IMR-90 (cell line): ENCODE measurements around the gene SPTB. TPM values are rescaled to one million over a fixed set of nuclear protein-coding genes. Genes with fewer than 3 reads are reported as not detected.
A peak's percentile ranks its signal among the peaks of the same experiment; 100 is the strongest.

Source experiments
- ATAC-seq: fragments of 200-7000 bp; cut with Tn5 transposase; 2 replicates; pipeline ENCODE4 v1.9.1; 2020; ENCODE audit warnings: low read depth, mild to moderate bottlenecking, moderate library complexity
- BruUV-seq: library from RNA; stranded (reverse); fragments of 400-500 nt; replicated peaks from 2 replicates; lab custom pipeline; 2021; lab: Mats Ljungman, UMichigan
- CTCF ChIA-PET: fragments of 300-600 bp; formaldehyde crosslinking; extraction: SDS; loops from one replicate; lab custom pipeline; 2021; ENCODE audit warnings: antibody characterized with exemption; lab: Yijun Ruan, JAX
- POLR2A ChIA-PET: fragments of 300-600 bp; sonication (Branson Sonifier 250); formaldehyde crosslinking; loops from one replicate; lab custom pipeline; 2022; ENCODE audit warnings: antibody characterized with exemption; ENCODE audit not compliant: unreplicated experiment; lab: Charles Lee
- DNase-seq: peaks from one replicate; pipeline ENCODE4 v3.0.0; 2013
- H2AFZ ChIP-seq: replicated peaks from 2 replicates; pipeline ENCODE3; 2013; ENCODE audit warnings: low read length, mild to moderate bottlenecking; ENCODE audit not compliant: poor library complexity
- H2AK5ac ChIP-seq: 2 replicates; pipeline ENCODE4 v1.6.1; 2013; ENCODE audit warnings: low read depth, low read length, inconsistent platforms
- H2AK9ac ChIP-seq: replicated peaks from 2 replicates; pipeline ENCODE3; 2013; ENCODE audit warnings: mild to moderate bottlenecking, low read depth, low read length, moderate library complexity; ENCODE audit not compliant: poor library complexity
- H2BK120ac ChIP-seq: 2 replicates; pipeline ENCODE4 v1.6.1; 2013; ENCODE audit warnings: low read depth, low read length, inconsistent platforms
- H2BK15ac ChIP-seq: 3 replicates; pipeline ENCODE4 v1.6.1; 2013; ENCODE audit warnings: low read depth, low read length, inconsistent platforms
- H2BK20ac ChIP-seq: 2 replicates; pipeline ENCODE4 v1.6.1; 2013; ENCODE audit warnings: low read depth, mild to moderate bottlenecking, inconsistent platforms, low read length, moderate library complexity
- H2BK5ac ChIP-seq: 2 replicates; pipeline ENCODE4 v1.6.1; 2013; ENCODE audit warnings: mild to moderate bottlenecking, low read depth, low read length, inconsistent platforms; ENCODE audit not compliant: poor library complexity, severe bottlenecking
- H3K14ac ChIP-seq: replicated peaks from 2 replicates; pipeline ENCODE4 v1.6.1; 2013; ENCODE audit warnings: low read depth, low read length, inconsistent platforms
- H3K18ac ChIP-seq: 2 replicates; pipeline ENCODE4 v1.6.1; 2013; ENCODE audit warnings: low read depth, low read length, control low read depth
- H3K23ac ChIP-seq: 2 replicates; pipeline ENCODE4 v1.6.1; 2013; ENCODE audit warnings: low read depth, low read length, inconsistent platforms
- H3K27ac ChIP-seq: 2 replicates; pipeline ENCODE4 v1.5.1; 2013; ENCODE audit warnings: mild to moderate bottlenecking, control low read depth, low read length; ENCODE audit not compliant: insufficient read depth
- H3K27me3 ChIP-seq: 2 replicates; pipeline ENCODE4 v1.6.1; 2013; ENCODE audit warnings: low read length; ENCODE audit not compliant: control insufficient read depth, insufficient read depth
- H3K36me3 ChIP-seq: 2 replicates; pipeline ENCODE4 v1.6.1; 2013; ENCODE audit warnings: low read length, mixed read lengths; ENCODE audit not compliant: control insufficient read depth, insufficient read depth
- H3K4ac ChIP-seq: 2 replicates; pipeline ENCODE4 v1.6.1; 2013; ENCODE audit warnings: low read depth, low read length, inconsistent platforms
- H3K4me1 ChIP-seq: 2 replicates; pipeline ENCODE4 v1.6.1; 2013; ENCODE audit warnings: low read length, mixed read lengths; ENCODE audit not compliant: control insufficient read depth, insufficient read depth
- H3K4me2 ChIP-seq: 2 replicates; pipeline ENCODE4 v1.6.1; 2013; ENCODE audit warnings: low read depth, mild to moderate bottlenecking, control low read depth, low read length, moderate library complexity
- H3K4me3 ChIP-seq: 2 replicates; pipeline ENCODE4 v1.5.1; 2013; ENCODE audit warnings: low read depth, mild to moderate bottlenecking, control low read depth, low read length, moderate library complexity; ENCODE audit not compliant: insufficient read depth
- H3K56ac ChIP-seq: 2 replicates; pipeline ENCODE4 v1.6.1; 2013; ENCODE audit warnings: low read length, inconsistent platforms; ENCODE audit not compliant: insufficient read depth; ENCODE audit errors: extremely low read depth
- H3K79me1 ChIP-seq, 2 experiments: 2 replicates each; pipeline ENCODE4 v1.6.1; 2013; ENCODE audit warnings: low read length in 2 of 2, inconsistent platforms in 1 of 2, low read depth in 1 of 2
- H3K9ac ChIP-seq: 2 replicates; pipeline ENCODE4 v1.6.1; 2013; ENCODE audit warnings: low read depth, low read length, control low read depth
- H3K9me1 ChIP-seq: 2 replicates; pipeline ENCODE4 v1.6.1; 2013; ENCODE audit warnings: low read length, inconsistent platforms; ENCODE audit not compliant: insufficient read depth
- H3K9me3 ChIP-seq: 2 replicates; pipeline ENCODE4 v1.6.1; 2013; ENCODE audit warnings: low read length; ENCODE audit not compliant: control insufficient read depth, insufficient read depth
- H4K20me1 ChIP-seq: 2 replicates; pipeline ENCODE4 v1.6.1; 2013; ENCODE audit warnings: low read length, inconsistent platforms; ENCODE audit not compliant: insufficient read depth
- H4K5ac ChIP-seq: 2 replicates; pipeline ENCODE4 v1.6.1; 2013; ENCODE audit warnings: mild to moderate bottlenecking, low read depth, low read length, control low read depth
- H4K8ac ChIP-seq, 2 experiments: 2 replicates each; pipeline ENCODE4 v1.6.1; 2013; ENCODE audit warnings: low read depth in 2 of 2, low read length in 2 of 2, control low read depth in 1 of 2, inconsistent platforms in 1 of 2
- H4K91ac ChIP-seq: 2 replicates; pipeline ENCODE4 v1.6.1; 2013; ENCODE audit warnings: low read depth, low read length, inconsistent platforms; ENCODE audit not compliant: insufficient read depth
- CHD1 ChIP-seq: IDR thresholded peaks from 2 replicates; pipeline ENCODE4 v1.6.1; 2012; ENCODE audit warnings: low read depth, low read length, improper control_type of control experiment
- MAFK ChIP-seq: IDR thresholded peaks from 2 replicates; pipeline ENCODE4 v1.6.1; 2012; ENCODE audit warnings: low read depth, low read length, improper control_type of control experiment
- MAZ ChIP-seq: IDR thresholded peaks from 2 replicates; pipeline ENCODE4 v1.6.1; 2012; ENCODE audit warnings: low read depth, mild to moderate bottlenecking, low read length, improper control_type of control experiment, moderate library complexity, borderline replicate concordance
- RAD21 ChIP-seq: IDR thresholded peaks from 2 replicates; pipeline ENCODE4 v1.6.1; 2012; ENCODE audit warnings: low read length, improper control_type of control experiment
- SMC3 ChIP-seq: fragments of 150-350 bp; IDR thresholded peaks from 2 replicates; pipeline ENCODE4 v1.6.1; 2016; ENCODE audit warnings: low read depth, mild to moderate bottlenecking, antibody characterized with exemption, low read length, moderate library complexity
- WGBS, 2 experiments: methylation state at CpG; one replicate each; pipeline versions ENCODE4 v1.1.5 to v1.1.7; 2013; ENCODE audit warnings: missing lambda C conversion rate in 2 of 2; ENCODE audit not compliant: insufficient read length in 1 of 2; ENCODE audit errors: extremely low coverage in 2 of 2; 5-methylcytosine and 5-hydroxymethylcytosine counted together
- dilution Hi-C: fragments of 300-500 bp; cut with HindIII; formaldehyde crosslinking; loops from one replicate; pipeline ENCODE4 v1.14.3; 2018; ENCODE audit warnings: low sequenced_read_pairs; ENCODE audit not compliant: unreplicated experiment
- in situ Hi-C: fragments of 300-500 bp; cut with MboI; formaldehyde crosslinking; loops from 3 replicates; pipeline ENCODE4 v1.14.3; 2019; ENCODE audit warnings: low sequenced_read_pairs, inconsistent platforms, mixed read lengths
- intact Hi-C: fragments of 100-400 bp; cut with micrococcal nuclease; formaldehyde crosslinking; loops from 2 replicates; pipeline ENCODE4 v1.10.0; 2022
- polyA plus RNA-seq, 3 experiments: library from polyadenylated mRNA; depleted of rRNA; stranded (reverse); fragments of >200 nt; gene quantifications; 2 replicates each; pipeline ENCODE4 v1.2.3, GENCODE V29; 2012; ENCODE audit warnings: low replicate concordance in 1 of 3
- total RNA-seq: library from RNA; depleted of rRNA; stranded (reverse); fragments of >200 nt; gene quantifications from 2 replicates; pipeline ENCODE4 v1.2.3, GENCODE V29; 2012
- TF ChIP-seq, protein P1 (sequence below): conservative IDR thresholded peaks from 2 replicates; pipeline ENCODE4 v1.5.1; 2012; ENCODE audit warnings: mild to moderate bottlenecking, low read depth, low read length, improper control_type of control experiment

Gene SPTB
- total and polyA plus RNA-seq, 2 of the 4 experiments (the other 2 are of a cell fraction), result under 0.01 to 0.07 TPM

DNA sequence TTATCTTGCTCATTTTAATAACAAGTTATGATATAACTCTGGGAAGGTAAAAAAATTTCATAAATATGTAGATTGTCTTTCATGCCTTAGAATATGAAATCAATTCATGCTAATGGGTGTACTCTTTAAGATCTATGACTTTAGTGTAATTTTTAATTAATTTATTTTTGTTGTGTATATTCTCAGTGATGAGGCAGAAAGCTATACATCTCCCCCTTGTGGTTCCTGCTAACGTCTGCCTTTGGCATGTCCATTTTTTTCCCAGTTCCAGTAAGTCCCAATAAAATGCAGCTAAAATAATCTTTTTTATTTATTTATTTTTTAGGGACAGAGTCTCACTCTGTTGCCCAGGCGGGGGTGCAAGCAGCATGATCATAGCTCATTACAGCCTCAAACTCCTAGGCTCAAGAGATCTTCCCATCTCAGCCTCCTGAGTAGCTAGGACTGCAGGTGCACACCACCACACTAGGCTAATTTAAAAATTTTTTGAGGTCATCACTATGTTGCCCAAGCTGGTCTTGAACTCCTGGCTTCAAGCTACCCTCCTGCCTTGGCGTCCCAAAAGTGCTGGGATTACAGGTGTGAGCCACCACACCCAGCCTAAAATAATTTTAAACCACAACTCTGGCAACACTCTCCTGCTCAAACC is 31.3 kb upstream of the SPTB start:
- no peaks in the 10 kb centered on the region for H3K4me1 ChIP-seq
- ChIA-PET CTCF (interaction anchor here (0.5 to 1.1 kb wide), 8 partner anchors 14 to 1354 kb away, joined by 3 to 13 read pairs (median 4); no protein-coding TSS in a partner anchor), POLR2A (no interaction called here)
- no peak overlapping the region for H3K18ac ChIP-seq
- H2AFZ ChIP-seq, result no peak overlapping the region
- WGBS, 2 experiments, result 0% methylated on average over 1 of the region's 3 CpGs; no CpG with 5 or more reads in 1 of the 2 experiments
- H3K4me2 ChIP-seq, result no peak overlapping the region
- H3K9me1 ChIP-seq, result peaks cover 8% of the 10 kb centered on the region; the same call in 1 of the 2 replicates
- H4K20me1 ChIP-seq, result 0 out of 2 replicates have a peak, but pooled peaks cover 5% of the 10 kb centered on the region
- peaks cover 11 to 15% of the 10 kb centered on the region in 2 experiments for H3K79me1 ChIP-seq
- DNase-seq (peak; percentile 55), ATAC-seq (no peak)
- no peak overlapping the region for H3K9ac ChIP-seq
- H3K4me3 ChIP-seq, result no peak overlapping the region
- H3K4ac ChIP-seq, result no peak overlapping the region
- H3K36me3 ChIP-seq, result no peaks in the 10 kb centered on the region
- dilution Hi-C loops (no loop called here), in situ Hi-C loops (loop anchor here (25.0 kb wide), 1 partner anchor 374 kb away; the partner anchor contains the start of genes HSPA2 and PPP1R36), intact Hi-C loops (loop anchor here (5.0 kb wide), 1 partner anchor 71 kb away; no protein-coding TSS in a partner anchor)
- H4K91ac ChIP-seq, result no peak overlapping the region
- H4K5ac ChIP-seq, result no peak overlapping the region
- no peak overlapping the region for H2BK15ac ChIP-seq
- H3K23ac ChIP-seq, result no peak overlapping the region
- no peak overlapping the region for H3K14ac ChIP-seq
- no peak overlapping the region for H4K8ac ChIP-seq
- no peak overlapping the region for H2AK5ac ChIP-seq
- TF ChIP-seq MAFK (no peak), RAD21 (peak; percentile 61), MAZ (no peak), CHD1 (no peak), SMC3 (peak; percentile 62)
- TF ChIP-seq, protein P1, sequence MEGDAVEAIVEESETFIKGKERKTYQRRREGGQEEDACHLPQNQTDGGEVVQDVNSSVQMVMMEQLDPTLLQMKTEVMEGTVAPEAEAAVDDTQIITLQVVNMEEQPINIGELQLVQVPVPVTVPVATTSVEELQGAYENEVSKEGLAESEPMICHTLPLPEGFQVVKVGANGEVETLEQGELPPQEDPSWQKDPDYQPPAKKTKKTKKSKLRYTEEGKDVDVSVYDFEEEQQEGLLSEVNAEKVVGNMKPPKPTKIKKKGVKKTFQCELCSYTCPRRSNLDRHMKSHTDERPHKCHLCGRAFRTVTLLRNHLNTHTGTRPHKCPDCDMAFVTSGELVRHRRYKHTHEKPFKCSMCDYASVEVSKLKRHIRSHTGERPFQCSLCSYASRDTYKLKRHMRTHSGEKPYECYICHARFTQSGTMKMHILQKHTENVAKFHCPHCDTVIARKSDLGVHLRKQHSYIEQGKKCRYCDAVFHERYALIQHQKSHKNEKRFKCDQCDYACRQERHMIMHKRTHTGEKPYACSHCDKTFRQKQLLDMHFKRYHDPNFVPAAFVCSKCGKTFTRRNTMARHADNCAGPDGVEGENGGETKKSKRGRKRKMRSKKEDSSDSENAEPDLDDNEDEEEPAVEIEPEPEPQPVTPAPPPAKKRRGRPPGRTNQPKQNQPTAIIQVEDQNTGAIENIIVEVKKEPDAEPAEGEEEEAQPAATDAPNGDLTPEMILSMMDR, result peak; percentile 79
- BruUV-seq, result no TSS peak
- no peak overlapping the region for H3K56ac ChIP-seq
- H2BK5ac ChIP-seq, result no peak overlapping the region
- no peak overlapping the region for H3K27ac ChIP-seq
- H2AK9ac ChIP-seq, result no peak overlapping the region
- no peak overlapping the region for H2BK120ac ChIP-seq
- peaks cover 9% of the 10 kb centered on the region for H3K27me3 ChIP-seq
- no peak overlapping the region for H2BK20ac ChIP-seq
- H3K9me3 ChIP-seq, result no peaks in the 10 kb centered on the region
